HCT116 (cell line): ENCODE measurements around the gene GRK5.

Source experiments
- POLR2A ChIP-seq: IDR thresholded peaks from 2 replicates; pipeline ENCODE4 v1.7.0; 2011; ENCODE audit warnings: borderline replicate concordance; ENCODE audit not compliant: insufficient read depth, insufficient read length; ENCODE audit errors: extremely low read depth
- TCF7L2 ChIP-seq: IDR thresholded peaks from 2 replicates; pipeline ENCODE4 v1.7.0; 2011; ENCODE audit warnings: borderline replicate concordance, inconsistent platforms; ENCODE audit not compliant: insufficient read depth, insufficient read length; ENCODE audit errors: extremely low read depth

DNA sequence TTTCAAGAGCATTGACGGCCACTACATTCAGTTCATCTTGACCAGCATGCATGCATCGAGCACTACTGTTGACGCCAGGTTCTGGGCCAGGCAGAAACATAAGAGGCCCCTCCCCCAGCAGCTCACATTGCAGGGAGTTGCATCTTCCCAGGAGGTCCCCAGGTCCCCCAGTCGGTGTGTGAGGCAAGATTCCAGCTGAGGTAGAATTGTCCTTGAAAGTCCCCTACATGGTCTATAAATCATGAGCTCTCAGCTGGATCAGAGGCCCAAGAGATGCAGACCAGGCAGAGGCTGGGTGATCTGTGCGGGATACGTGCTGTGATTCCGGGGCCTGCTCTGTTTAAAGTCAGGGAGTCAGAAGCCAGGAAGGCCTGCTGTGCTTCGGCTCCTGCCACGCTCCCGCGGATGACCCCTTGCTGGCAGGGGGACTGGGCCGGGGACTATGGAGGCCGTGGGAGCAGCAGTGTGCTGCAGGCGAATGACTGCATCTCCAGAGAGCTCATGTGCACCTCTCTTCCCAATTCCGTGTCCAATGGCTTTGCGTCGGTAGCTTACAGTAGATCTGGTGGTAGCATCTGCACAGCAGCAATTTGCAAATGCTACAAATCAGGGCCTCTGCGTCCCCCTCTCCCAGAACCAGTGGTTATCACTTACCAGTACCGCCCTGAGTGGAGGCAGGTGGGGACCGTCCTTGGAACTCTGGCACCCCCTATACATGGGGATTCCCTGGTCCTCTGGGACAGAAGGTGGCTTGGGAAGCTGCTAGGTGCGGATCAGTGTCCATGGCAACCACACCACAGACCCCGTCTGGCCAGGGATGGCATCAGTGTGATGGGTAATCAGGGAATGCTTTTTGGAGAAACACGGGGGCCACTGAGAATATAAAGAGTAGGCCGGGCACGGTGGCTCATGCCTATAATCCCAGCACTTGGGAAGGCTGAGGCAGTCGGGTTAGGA lies 241.5 kb downstream of the GRK5 start:
- TF ChIP-seq TCF7L2 (no peak), POLR2A (no peak)
